Measurements from ENCODE around the gene HSD17B11.

DNA sequence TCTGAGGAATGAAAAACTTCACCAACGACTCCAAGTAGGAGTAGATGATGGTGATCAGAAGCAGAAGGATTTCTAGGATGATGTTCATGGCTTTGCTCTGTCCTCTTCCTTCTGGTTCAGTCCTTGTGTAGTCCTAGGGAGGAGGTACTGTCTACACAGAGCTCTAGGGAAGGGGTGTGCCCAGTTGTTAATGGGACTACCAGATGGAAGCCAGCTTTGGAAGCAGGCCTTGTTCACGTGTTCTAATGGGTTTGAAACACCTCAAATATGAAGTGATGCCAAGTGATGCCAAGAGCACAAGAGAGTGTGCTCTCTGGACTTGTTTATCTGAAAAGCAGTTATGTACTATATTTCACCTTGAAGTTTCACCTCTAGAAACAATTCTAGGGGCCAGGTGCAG lies 68.2 kb downstream of the HSD17B11 start, which contains the start of gene HSD17B13:
- TF ChIP-seq, protein P1, sequence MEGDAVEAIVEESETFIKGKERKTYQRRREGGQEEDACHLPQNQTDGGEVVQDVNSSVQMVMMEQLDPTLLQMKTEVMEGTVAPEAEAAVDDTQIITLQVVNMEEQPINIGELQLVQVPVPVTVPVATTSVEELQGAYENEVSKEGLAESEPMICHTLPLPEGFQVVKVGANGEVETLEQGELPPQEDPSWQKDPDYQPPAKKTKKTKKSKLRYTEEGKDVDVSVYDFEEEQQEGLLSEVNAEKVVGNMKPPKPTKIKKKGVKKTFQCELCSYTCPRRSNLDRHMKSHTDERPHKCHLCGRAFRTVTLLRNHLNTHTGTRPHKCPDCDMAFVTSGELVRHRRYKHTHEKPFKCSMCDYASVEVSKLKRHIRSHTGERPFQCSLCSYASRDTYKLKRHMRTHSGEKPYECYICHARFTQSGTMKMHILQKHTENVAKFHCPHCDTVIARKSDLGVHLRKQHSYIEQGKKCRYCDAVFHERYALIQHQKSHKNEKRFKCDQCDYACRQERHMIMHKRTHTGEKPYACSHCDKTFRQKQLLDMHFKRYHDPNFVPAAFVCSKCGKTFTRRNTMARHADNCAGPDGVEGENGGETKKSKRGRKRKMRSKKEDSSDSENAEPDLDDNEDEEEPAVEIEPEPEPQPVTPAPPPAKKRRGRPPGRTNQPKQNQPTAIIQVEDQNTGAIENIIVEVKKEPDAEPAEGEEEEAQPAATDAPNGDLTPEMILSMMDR (IDR thresholded peaks at IDR 0.05 in 4 of 5, conservative IDR thresholded peaks at IDR 0.05 in 1 of 5): no peak
- TF ChIP-seq POLR2A (IDR thresholded peaks at IDR 0.05): no peak

Data from gastrocnemius medialis (tissue), 4 donors.